ENCODE measurements around the gene PDCL3. TPM values are rescaled to one million over a fixed set of nuclear protein-coding genes. Genes with fewer than 3 reads are reported as not detected.

Gene PDCL3
- total RNA-seq, 1 donor from 2014 or later: 27.6 TPM

GRCh38 chr2:100529900-100530299 lies 32.9 kb upstream of the PDCL3 start:
- intact Hi-C loops (cut with micrococcal nuclease): no loop called here

GRCh38 chr2:100535855-100536254 lies 26.9 kb upstream of the PDCL3 start:
- no peak overlapping the region for H3K4me3 ChIP-seq
- no peak for DNase-seq
- H3K4me1 ChIP-seq: no peaks in the 10 kb centered on the region
- peaks cover 16% of the 10 kb centered on the region for H3K27me3 ChIP-seq (ENCODE audit: low read depth)
- no peak overlapping the region for H3K27ac ChIP-seq (replicated peaks)
- H3K36me3 ChIP-seq: no peaks in the 10 kb centered on the region
- H3K9me3 ChIP-seq (replicated peaks): peaks cover 8% of the 10 kb centered on the region
- intact Hi-C loops (cut with micrococcal nuclease): no loop called here
- TF ChIP-seq CTCF (IDR thresholded peaks at IDR 0.05; ENCODE audit: borderline replicate concordance): no peak

More at GRCh38 chr2:100529900-100530299, 32.9 kb upstream of the PDCL3 start:
- Histone ChIP-seq H3K36me3 (no peaks in the 10 kb centered on the region), H3K27me3 (ENCODE audit: low read depth) (peaks cover 29% of the 10 kb centered on the region), H3K4me3 (no peak overlapping the region), H3K4me1 (no peaks in the 10 kb centered on the region), H3K9me3 (replicated peaks) (peaks cover 8% of the 10 kb centered on the region), H3K27ac (replicated peaks) (no peak overlapping the region)
- DNase-seq: no peak
- no peak for TF ChIP-seq CTCF (IDR thresholded peaks at IDR 0.05; ENCODE audit: borderline replicate concordance)

DNA sequence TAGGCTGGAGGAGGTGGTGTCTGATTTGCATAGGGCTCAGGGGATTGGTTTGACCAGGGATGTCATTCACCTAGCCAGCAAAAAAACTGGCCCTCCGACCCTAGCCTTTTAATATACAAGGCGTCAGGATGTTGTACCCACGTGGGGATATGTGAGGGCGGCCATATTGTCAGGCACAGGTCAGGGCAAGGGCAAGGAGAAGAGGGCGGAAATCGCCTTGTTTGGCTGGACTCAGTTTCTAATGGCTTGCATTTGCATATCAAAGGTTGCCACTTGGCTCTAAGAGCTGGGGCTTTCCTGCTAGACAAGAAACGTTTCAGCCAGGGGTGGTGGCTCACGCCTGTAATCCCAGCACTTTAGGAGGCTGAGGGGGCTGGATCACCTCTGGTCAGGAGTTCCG lies 24.9 kb upstream of the PDCL3 start:
- Histone ChIP-seq H3K27ac (replicated peaks) (no peak overlapping the region), H3K36me3 (no peaks in the 10 kb centered on the region), H3K9me3 (replicated peaks) (peaks cover 8% of the 10 kb centered on the region), H3K4me3 (no peak overlapping the region), H3K27me3 (ENCODE audit: low read depth) (peaks cover 7% of the 10 kb centered on the region), H3K4me1 (no peaks in the 10 kb centered on the region)
- DNase-seq: no peak
- intact Hi-C loops (cut with micrococcal nuclease): no loop called here
- no peak for TF ChIP-seq CTCF (IDR thresholded peaks at IDR 0.05; ENCODE audit: borderline replicate concordance)

DNA sequence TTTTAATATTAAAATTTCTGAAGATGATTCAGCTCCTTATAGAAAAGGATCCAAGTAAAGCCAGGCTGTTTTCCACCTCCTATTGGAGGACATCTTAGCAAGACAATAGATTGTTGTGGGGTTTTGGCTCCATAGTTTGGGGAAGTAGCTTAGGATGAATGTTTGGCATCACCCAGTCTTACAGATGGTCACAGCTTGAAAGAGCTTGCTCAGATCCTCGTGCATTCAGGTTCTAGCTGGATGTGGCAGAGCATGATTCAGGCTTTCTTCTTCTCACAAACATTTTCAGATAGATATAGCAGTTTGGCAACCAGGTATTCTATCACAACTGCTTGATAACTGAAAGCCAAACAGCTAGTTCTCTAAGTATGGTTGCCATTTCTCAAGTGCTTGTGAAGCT lies 23.6 kb upstream of the PDCL3 start:
- Histone ChIP-seq H3K36me3 (no peaks in the 10 kb centered on the region), H3K27me3 (ENCODE audit: low read depth) (no peaks in the 10 kb centered on the region), H3K27ac (replicated peaks) (no peak overlapping the region), H3K9me3 (replicated peaks) (peaks cover 1% of the 10 kb centered on the region), H3K4me1 (no peaks in the 10 kb centered on the region), H3K4me3 (no peak overlapping the region)
- intact Hi-C loops (cut with micrococcal nuclease): no loop called here
- DNase-seq: no peak
- TF ChIP-seq CTCF (IDR thresholded peaks at IDR 0.05; ENCODE audit: borderline replicate concordance): no peak

- Histone ChIP-seq H3K36me3 (no peaks in the 10 kb centered on the region), H3K27me3 (ENCODE audit: low read depth) (no peaks in the 10 kb centered on the region), H3K4me3 (no peak overlapping the region), H3K9me3 (replicated peaks) (no peaks in the 10 kb centered on the region), H3K27ac (replicated peaks) (no peak overlapping the region), H3K4me1 (no peaks in the 10 kb centered on the region)
- TF ChIP-seq CTCF (IDR thresholded peaks at IDR 0.05; ENCODE audit: borderline replicate concordance): no peak
- DNase-seq: no peak
- intact Hi-C loops (cut with micrococcal nuclease): no loop called here
Measured at GRCh38 chr2:100541404-100541803, 21.4 kb upstream of the PDCL3 start.

DNA sequence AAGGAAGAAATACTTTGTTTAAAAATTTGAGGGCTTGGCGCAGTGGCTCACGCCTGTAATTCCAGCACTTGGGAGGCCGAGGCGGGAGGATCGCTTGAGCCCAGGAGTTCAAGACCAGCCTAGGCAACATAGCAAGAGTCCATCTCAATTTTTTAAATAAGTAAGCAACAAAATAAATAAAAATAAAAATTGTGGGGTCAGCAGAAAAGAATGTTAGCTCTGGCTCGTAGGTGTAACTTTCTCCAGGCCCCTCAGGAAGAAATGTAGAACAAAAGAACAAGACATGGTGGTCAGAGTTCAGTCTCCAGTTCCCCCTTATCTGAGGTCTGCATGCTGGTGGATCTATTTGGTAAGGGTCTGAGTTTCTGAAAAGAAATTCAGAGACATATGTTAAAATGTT lies 20.4 kb upstream of the PDCL3 start:
- no peaks in the 10 kb centered on the region for H3K36me3 ChIP-seq
- H3K27me3 ChIP-seq (ENCODE audit: low read depth): no peaks in the 10 kb centered on the region
- no peaks in the 10 kb centered on the region for H3K9me3 ChIP-seq (replicated peaks)
- intact Hi-C loops (cut with micrococcal nuclease): no loop called here
- H3K27ac ChIP-seq (replicated peaks): no peak overlapping the region
- H3K4me1 ChIP-seq: no peaks in the 10 kb centered on the region
- H3K4me3 ChIP-seq: no peak overlapping the region
- no peak for DNase-seq
- TF ChIP-seq CTCF (IDR thresholded peaks at IDR 0.05; ENCODE audit: borderline replicate concordance): no peak

Data from left ventricle myocardium inferior (tissue), 1 donor.